8988T (cell line): ENCODE data around the gene HSD17B4.
"Not testable (repeated sequence)": the region's sequence is repeated elsewhere in the genome, so short reads cannot be mapped to it uniquely, and the experiment has no call there.

Source experiments
- DNase-seq: peaks from one replicate; pipeline ENCODE4 v3.0.0; 2011

HSD17B4 gene

GRCh38 chr5:119480629-119481028, 28.3 kb downstream of the HSD17B4 start:
- DNase-seq = not testable (repeated sequence)

DNA sequence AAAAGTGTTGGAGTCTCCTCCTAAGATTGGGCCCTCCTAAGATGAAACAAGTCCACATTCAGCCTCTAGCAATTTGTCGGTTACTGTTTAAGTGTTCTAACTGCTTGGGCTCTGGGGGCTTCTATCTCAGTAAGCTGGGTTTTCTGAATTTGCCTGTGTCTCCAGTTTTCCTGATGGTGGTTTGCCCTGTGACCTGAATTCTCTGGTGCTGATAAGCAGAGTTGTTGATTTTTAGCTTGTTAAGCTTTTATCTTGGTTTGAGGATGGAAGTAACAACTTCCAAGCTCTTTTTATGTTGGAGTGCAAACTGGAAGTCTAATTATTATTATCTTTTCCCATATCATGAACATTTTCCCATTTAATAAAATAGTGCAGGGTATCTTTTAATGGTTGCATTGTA, 30.9 kb downstream of the HSD17B4 start:
- DNase-seq = no peak

DNA sequence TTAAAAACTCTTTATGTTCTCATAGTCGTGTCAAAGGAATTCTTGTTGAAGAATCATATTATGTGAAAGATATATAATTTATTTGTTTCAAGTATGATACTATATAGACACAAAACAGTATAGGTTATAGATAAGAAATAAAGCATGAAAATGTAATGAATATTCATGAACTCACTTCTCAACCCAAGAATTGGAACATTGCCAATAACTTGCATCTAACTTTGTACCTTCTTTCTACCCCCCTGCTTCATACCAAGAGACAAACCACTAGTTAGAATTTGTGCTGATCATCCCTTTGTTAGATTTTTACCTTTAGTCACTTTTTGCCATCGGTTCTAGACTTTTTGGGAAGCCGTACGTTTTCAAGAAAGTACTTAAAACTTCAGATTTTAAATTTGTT, 32.6 kb downstream of the HSD17B4 start:
- DNase-seq = no peak

DNA sequence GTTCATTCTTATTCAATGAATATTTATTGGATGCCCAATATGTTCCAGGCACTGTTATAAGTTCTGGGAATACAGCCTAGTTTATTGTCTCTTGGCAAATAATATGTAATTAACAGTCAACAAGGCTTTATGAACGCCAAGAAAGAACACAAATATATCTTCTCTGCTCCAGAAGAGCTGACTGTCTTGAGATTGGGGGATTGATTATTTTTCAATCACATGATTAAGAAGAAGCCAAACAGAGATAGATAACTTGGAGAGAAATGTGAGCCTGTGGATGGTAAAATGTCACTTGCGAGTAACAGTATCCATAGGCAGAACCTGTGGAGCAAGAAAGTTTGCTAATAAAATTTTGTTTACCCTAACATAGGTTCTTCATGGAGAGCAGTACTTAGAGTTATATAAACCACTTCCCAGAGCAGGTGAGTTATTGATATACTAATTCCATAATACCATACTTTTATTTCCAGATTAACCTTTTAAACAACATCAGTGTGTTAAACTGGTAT, 49.4 kb downstream of the HSD17B4 start:
- no peak for DNase-seq

DNA sequence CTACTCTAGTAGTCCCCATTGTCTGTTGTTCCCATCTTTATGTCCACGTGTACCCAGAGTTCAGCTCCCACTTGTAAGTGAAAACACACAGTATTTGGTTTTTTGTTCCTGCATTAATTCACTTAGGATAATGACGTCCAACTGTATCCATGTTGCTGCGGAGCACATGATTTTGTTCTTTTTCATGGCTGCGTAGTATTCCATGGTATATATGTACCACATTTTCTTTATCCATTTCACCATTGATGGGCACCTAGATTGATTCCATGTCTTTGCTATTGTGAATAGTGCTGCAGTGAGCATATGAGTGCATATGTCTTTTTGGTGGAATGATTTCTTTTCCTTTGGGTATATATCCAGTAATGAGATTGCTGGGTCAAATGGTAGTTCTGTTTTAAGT, 51.6 kb downstream of the HSD17B4 start:
- DNase-seq = not testable (repeated sequence)

DNA sequence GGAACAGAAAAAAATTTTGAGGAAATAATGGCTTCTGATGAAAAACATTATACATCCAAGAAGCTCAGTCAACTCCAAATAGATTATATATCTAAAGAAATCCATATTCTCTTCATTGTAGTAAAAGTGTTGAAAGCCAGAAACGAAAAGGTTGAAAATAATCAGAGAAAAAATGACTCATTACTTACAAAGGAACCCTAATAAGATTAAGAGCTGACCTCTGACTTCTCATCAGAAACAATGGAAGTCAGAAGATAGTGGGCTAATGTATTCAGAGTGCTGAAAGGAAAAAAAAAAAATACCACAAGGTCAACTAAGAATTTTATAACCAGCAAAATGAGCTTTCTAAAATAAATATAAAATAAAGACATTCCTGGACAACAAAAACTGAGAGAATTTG, 60.0 kb downstream of the HSD17B4 start:
- no peak for DNase-seq

DNA sequence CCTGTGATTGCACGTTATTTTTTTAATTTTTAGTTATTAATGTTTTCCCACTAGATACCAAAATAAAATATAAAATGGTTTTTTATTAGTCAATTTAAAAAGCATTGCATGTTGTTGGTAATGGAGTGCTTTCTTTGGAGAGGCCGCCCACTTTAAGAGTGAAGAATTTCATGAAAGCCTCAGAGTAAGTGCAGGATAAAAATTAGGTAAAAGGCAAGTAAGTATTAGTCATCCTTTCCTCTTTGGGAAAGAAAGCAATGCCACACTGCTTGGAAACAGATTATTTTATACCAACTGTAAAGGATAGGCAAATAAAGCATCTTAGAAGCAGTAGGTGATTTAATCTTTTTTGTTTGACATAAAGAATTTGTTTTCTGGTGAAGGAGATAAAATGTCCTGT, 62.9 kb downstream of the HSD17B4 start:
- no peak for DNase-seq

DNA sequence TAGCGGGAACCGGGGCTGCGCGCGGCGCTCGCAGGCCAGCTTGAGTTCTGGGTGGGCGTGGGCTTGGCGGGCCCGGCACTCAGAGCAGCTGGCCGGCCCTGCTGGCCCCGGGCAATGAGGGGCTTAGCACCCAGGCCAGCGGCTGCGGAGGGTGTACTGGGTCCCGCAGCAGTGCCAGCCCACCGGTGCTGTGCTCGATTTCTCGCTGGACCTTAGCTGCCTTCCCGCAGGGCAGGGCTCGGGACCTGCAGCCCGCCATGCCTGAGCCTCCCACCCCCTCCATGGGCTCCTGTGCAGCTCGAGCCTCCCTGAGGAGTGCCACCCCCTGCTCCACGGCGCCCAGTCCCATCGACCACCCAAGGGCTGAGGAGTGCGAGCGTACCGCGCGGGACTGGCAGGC, 64.8 kb downstream of the HSD17B4 start:
- not testable (repeated sequence) for DNase-seq

- no peak for DNase-seq
These were observed 68.9 kb downstream of the HSD17B4 start for GRCh38 chr5:119521232-119521631.

GRCh38 chr5:119522841-119523240, 70.5 kb downstream of the HSD17B4 start:
- no peak for DNase-seq

DNA sequence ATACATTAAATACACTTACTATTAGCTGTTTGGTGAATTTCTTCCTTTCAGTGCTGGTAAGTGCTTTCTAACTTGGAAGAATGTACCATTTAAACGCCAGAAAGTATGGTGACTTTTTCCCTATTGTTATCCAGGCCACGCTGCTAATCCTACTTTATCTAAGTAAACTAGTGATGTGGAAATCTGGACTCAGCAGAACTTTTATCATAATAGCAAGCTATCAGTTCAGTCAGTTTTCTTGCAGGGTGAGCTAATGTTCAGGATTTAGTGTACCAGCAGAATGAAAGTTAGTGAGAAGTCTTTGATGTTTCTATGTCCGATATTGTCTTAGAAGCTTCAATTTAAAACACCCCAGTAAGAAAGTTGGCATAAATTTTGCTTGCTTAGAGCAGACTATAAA, 72.2 kb downstream of the HSD17B4 start:
- no peak for DNase-seq

DNA sequence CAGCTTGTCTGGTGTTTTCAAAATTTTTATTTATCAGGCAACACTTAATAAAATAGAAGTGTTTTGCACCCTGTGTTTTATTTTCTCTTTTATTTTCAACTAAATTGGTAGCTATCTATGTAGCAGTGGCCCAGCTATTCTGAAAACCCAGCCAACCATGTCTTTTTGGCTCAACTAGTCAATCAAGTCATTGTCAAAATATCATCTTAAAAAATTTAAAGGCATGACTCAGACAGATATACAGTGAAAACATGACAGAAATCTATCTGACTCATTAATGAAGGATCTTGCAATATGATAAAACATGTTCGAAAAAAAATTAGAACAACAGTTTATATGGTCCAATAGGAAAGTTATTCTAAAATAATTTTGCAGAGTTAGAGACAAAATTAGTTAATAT, 75.1 kb downstream of the HSD17B4 start:
- no peak for DNase-seq

DNA sequence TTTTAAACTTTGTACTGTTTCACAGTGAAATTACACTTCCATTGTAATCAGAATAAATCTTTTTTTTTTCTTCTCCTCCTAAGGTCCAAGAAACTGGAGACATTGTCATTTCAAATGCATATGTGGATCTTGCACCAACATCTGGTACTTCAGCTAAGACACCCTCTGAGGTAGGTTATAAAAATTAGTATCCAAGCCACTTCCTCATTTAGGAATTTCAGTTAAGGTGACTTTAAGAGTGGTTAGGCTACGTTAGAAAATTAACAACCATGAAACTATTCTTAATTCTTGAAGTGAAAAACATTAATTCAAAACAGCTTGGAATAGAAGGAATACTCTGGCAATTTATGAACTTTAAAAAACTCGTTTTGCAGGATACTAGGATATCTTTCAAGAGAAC, 77.5 kb downstream of the HSD17B4 start:
- DNase-seq = no peak

DNA sequence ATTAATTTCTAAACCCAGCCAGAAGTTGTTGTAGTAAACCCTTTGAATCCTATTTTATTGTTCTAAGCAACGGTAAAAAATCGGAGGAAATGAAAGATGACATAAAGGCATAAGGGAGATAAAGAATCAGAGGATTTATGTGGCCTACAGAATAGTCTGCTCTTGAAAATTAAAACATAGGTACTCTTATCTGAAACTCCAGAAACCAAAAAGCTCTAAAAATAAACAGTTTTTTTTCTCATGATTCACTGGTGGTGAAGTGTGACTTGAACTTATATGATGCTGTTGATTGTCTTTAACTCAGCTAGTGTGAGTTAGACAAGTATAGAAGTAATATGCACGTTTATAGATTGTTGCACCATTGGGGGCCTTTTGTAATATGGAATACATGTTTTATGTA, 80.3 kb downstream of the HSD17B4 start:
- DNase-seq = no peak

DNA sequence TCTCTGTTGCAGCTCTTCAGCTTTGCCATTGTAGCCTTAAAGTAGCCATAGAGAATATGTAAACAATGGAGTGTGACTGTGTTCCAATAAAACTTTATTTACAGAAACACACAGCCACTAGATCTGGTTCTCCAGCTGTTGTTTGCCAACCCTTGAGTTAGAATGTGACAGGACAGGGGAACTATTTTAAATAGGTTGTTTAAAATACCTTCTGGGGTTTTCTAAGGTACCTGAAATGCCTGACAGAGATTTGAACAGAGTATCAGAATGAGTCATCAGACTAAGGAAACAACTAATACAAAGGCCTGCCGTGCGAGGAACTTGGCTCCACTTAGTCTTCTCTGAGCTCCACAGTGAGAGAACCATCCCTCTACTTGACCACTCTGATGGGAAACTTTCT, 85.4 kb downstream of the HSD17B4 start:
- DNase-seq = no peak

GRCh38 chr5:119541716-119542115, 89.4 kb downstream of the HSD17B4 start:
- DNase-seq = no peak

- no peak for DNase-seq
These were observed 99.5 kb downstream of the HSD17B4 start for GRCh38 chr5:119551819-119552218.

DNA sequence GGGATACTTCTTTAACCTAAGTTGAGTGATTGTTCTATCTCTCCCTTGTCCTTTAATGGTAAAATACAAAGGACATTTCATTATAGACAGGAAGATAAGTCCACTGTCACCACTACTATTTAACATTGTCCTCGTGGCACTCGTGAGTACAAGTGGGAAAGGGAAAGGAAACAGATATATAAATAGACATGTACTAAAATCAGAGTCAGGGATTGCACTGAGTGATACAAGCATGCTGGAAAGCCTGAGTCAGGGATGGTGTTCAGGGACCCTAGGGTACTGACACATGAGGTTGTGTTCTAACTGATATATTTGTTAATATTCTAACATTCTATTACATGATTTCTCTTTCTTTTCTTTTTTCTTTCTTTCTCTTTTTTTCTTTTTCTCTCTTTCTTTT, 102.3 kb downstream of the HSD17B4 start:
- DNase-seq = no peak

GRCh38 chr5:119570910-119571309, 118.6 kb downstream of the HSD17B4 start:
- no peak for DNase-seq

DNA sequence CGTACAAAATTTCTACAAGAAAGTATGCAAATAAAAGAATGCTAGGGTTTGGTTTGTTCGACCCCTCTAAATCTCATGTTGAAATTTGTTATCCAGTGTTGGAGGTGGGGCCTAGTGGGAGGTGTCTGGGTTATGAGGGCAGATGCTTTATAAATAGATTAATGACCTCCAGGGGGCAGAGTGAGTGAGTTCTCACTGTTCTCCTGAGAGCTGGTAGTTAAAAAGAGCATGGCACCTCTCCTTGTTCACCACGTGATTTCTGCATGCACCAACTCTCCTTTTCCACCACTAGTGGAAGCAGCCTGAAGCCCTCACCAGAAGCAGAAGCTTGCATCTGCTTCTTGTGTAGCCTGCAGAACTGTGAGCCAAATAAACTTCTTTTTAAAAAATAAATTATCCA, 126.6 kb downstream of the HSD17B4 start:
- DNase-seq = no peak

DNA sequence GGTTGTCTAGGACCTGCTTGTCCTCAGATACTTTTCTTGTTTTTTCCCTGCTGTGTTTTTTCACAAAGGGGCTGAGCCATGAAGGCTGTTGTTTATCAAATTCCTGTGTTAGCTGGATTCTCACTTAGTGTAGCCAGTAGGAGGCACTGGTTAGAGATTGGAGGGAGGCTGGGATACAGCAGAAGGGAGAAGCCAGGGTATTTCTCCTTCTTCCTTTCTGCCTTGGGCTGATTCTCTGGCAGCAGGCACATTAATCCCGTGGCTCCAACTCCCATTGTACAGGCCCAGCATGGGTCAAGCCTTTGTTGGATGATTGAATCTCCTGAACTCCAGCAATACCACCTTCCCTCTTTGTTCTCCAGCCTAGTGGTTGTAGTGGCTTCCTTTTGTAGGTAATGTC, 130.7 kb downstream of the HSD17B4 start:
- no peak for DNase-seq

DNA sequence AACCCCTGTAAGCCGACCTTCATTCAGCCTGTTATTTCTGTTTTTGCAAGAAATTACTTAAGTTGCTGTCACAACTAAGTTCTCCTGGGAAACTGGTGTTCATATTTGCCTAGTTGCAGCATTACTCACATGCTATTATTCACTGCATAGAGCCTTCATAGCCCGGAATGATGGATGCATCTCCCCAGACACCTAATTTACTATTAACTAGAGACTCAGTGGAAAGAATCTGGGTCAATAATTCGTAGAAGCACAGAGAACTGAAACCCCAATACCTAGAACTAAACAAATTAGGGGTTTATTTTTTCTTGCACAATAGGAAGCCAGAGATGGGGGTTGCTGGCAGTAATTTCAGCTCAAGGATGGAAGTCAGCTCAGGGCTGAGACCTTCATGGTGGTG, 131.4 kb downstream of the HSD17B4 start:
- no peak for DNase-seq
